22Rv1 (cell line): ENCODE data around the gene PLSCR4.

ENCODE experiments used
- H3K27ac ChIP-seq: fragments of 450-650 bp; 2 replicates; pipeline ENCODE4 v1.5.1; 2017
- CTCF ChIP-seq: fragments of 450-650 bp; IDR thresholded peaks from 2 replicates; pipeline ENCODE4 v1.5.1; 2017; ENCODE audit warnings: mild to moderate bottlenecking
- ZFX ChIP-seq: fragments of 450-650 bp; IDR thresholded peaks from 2 replicates; pipeline ENCODE4 v1.6.1; 2017; ENCODE audit warnings: antibody characterized with exemption, borderline replicate concordance

PLSCR4 gene

DNA sequence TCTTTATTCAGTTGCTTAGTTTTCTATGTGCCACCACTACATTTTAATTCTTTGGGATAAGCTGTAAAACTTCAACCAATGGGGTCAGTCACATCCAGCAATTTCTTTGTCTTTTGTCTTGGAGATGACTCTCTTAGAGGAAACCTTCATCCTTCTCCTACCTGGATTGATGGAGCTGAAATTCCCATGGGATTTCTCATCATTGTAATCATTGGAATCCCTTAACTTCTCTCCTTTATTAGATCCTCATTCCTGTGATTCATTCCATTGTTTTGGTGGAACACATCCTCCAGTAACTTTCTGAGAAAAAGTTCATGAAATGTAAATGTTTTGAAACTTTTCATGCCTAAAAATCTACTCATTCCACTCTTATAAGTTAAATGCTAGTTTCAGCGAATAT lies 80.3 kb downstream of the PLSCR4 start:
- no peak overlapping the region for H3K27ac ChIP-seq

DNA sequence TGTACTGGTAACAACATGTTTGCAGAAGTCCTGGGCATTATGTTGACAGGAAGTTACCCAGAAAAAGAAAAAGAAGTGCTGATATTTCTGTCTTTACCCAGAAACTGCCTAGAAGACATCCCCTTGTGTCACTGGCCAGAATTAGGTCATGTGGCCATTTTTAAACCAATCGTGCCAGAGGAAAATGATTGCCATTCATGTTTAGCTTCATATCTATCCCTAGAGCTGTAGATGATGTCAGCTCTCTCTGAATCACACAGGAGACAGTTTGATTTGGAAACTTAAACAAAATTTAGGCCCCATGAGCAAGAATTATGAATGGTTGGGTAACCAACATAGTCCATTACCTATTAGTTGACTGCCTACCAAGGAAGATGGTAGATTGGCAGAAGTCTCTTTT lies 81.0 kb downstream of the PLSCR4 start:
- TF ChIP-seq CTCF (no peak), ZFX (no peak)

More for the DNA sequence above, 80.3 kb downstream of the PLSCR4 start:
- TF ChIP-seq ZFX (no peak), CTCF (no peak)

DNA sequence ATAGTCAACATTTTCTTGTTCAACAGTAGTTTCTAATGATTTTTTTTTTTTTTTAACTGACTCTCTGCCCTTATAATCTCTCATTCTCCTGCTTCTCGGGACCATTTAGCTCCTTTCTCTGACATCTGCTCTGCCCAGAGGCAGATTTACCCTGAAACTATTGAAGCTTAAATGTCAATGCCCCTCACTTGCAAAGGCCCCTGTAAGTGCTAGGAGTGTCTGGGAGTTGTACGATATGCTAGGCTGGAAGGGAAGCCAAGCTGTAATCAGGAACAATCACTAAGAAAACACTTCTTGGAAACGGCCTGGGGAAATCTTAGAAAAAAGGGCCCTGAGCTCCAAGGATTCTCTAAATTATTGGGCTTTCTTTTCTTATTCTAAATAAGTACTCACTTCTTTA lies 84.1 kb downstream of the PLSCR4 start:
- TF ChIP-seq ZFX: no peak
- H3K27ac ChIP-seq: no peak overlapping the region

More for the DNA sequence above, 81.0 kb downstream of the PLSCR4 start:
- H3K27ac ChIP-seq: no peak overlapping the region

- H3K27ac ChIP-seq: no peak overlapping the region
- TF ChIP-seq ZFX (no peak), CTCF (no peak)
Observed at GRCh38 chr3:146166415-146166821, 84.5 kb downstream of the PLSCR4 start.

DNA sequence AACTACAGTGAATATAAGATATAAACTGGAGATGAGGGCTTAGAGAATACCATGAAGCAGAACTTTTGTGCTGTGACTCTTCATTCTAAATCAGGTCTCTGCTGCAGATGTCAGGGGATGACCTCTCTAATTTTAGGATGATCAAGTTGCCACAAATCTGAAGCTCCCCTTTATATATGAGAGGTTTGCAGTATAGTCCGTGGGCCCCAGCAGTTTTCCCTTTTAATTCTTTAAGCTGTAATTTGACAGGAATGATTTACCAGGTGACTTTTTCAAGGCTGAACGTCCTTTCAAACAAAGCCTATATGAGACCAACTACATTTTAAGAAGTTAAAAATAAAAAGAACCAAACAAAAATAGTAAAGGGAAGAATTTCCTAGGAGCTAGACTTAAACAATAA lies 85.0 kb downstream of the PLSCR4 start:
- TF ChIP-seq CTCF (no peak), ZFX (no peak)
- no peak overlapping the region for H3K27ac ChIP-seq

GRCh38 chr3:146164971-146165769 lies 85.7 kb downstream of the PLSCR4 start:
- no peak for TF ChIP-seq CTCF
- TF ChIP-seq ZFX: no peak
- no peak overlapping the region for H3K27ac ChIP-seq

GRCh38 chr3:146164506-146164905 lies 86.4 kb downstream of the PLSCR4 start:
- TF ChIP-seq CTCF (no peak), ZFX (no peak)

GRCh38 chr3:146164071-146164470 lies 86.8 kb downstream of the PLSCR4 start:
- TF ChIP-seq CTCF (no peak), ZFX (no peak)
- no peak overlapping the region for H3K27ac ChIP-seq

More at GRCh38 chr3:146164506-146164905, 86.4 kb downstream of the PLSCR4 start:
- H3K27ac ChIP-seq: no peak overlapping the region
